GM12892 (cell line): ENCODE results near the gene TRIM43B.

Experiments used
- POLR2A ChIP-seq: IDR thresholded peaks from 2 replicates; pipeline ENCODE4 v1.6.1; 2011; ENCODE audit warnings: low read depth, low read length, control low read depth
- POLR2AphosphoS5 ChIP-seq: IDR thresholded peaks from 2 replicates; pipeline ENCODE4 v1.6.1; 2011; ENCODE audit warnings: low read depth, low read length, control low read depth
- TAF1 ChIP-seq: IDR thresholded peaks from 2 replicates; pipeline ENCODE4 v1.6.1; 2011; ENCODE audit warnings: low read depth, mild to moderate bottlenecking, control low read depth, low read length, borderline replicate concordance

DNA sequence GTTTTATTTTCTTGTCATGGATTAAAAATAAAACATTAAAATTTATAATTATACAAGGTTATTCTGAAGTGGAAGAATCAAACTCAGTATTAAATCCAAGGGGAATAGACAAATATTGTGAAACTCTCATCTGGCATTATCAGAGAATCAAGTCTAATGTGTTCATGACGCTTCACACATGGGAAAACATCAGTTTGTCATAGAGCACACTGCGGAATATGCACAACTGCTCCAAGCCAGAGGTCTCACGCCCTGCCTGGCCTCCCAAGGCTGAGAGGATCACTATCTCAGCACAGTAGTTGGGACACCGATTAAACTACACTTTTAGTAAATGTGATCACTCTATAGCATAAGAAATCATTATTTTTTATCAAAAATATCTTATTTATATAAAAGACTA lies 20.7 kb upstream of the TRIM43B start:
- TF ChIP-seq POLR2A: no peak
- TF ChIP-seq POLR2AphosphoS5: no peak
- no peak for TF ChIP-seq TAF1
